Central memory CD8-positive, alpha-beta T cell (primary cell): ENCODE data around the gene SUPT20HL2.
"Not testable (repeated sequence)": the region's sequence is repeated elsewhere in the genome, so short reads cannot be mapped to it uniquely, and the experiment has no call there.

Experiments used
- ATAC-seq: fragments of 150-1000 bp; cut with Tn5 transposase; replicated peaks from 2 replicates; pipeline ENCODE4 v1.10.0; 2022; ENCODE audit warnings: mild to moderate bottlenecking, moderate FRiP score, moderate number of reproducible peaks; ENCODE audit not compliant: poor library complexity, severe bottlenecking; ENCODE audit errors: extremely low read depth
- DNase-seq, 2 donors: peaks; one replicate each; pipeline ENCODE4 v3.0.0; 2021; ENCODE audit warnings: low spot score in 2 of 2
- H3K27ac Mint-ChIP-seq: one replicate; pipeline ENCODE4 v1.8.0; 2022; ENCODE audit warnings: low read depth, mild to moderate bottlenecking, moderate library complexity, mixed read lengths
- H3K27me3 Mint-ChIP-seq: one replicate; pipeline ENCODE4 v1.8.0; 2022; ENCODE audit warnings: mixed read lengths
- H3K36me3 Mint-ChIP-seq: one replicate; pipeline ENCODE4 v1.8.0; 2022; ENCODE audit warnings: mild to moderate bottlenecking, moderate library complexity, mixed read lengths; ENCODE audit not compliant: insufficient read depth
- H3K4me1 Mint-ChIP-seq: one replicate; pipeline ENCODE4 v1.8.0; 2022; ENCODE audit warnings: mixed read lengths
- H3K4me3 Mint-ChIP-seq: one replicate; pipeline ENCODE4 v1.8.0; 2022; ENCODE audit warnings: mild to moderate bottlenecking, moderate library complexity, mixed read lengths
- H3K9me3 Mint-ChIP-seq: one replicate; pipeline ENCODE4 v1.8.0; 2022; ENCODE audit warnings: mixed read lengths

Gene SUPT20HL2

GRCh38 chrX:24333371-24333770 is 19.5 kb upstream of the SUPT20HL2 start:
- Mint-ChIP-seq H3K36me3 (no peaks in the 10 kb centered on the region), H3K27me3 (peaks cover 15% of the 10 kb centered on the region), H3K27ac (no peak overlapping the region), H3K9me3 (no peaks in the 10 kb centered on the region), H3K4me1 (no peaks in the 10 kb centered on the region), H3K4me3 (no peak overlapping the region)
- DNase-seq (no peak), ATAC-seq (no peak)

- ATAC-seq (no peak), DNase-seq (no peak)
- H3K27me3 Mint-ChIP-seq, result peaks cover 15% of the 10 kb centered on the region
- no peak overlapping the region for H3K27ac Mint-ChIP-seq
- H3K9me3 Mint-ChIP-seq, result no peaks in the 10 kb centered on the region
- no peaks in the 10 kb centered on the region for H3K36me3 Mint-ChIP-seq
- H3K4me3 Mint-ChIP-seq, result no peak overlapping the region
- H3K4me1 Mint-ChIP-seq, result no peaks in the 10 kb centered on the region
Observed at GRCh38 chrX:24332878-24333277, 19.0 kb upstream of the SUPT20HL2 start.

GRCh38 chrX:24325231-24325630 is 11.4 kb upstream of the SUPT20HL2 start:
- Mint-ChIP-seq H3K27ac (no peak overlapping the region), H3K9me3 (no peaks in the 10 kb centered on the region), H3K4me3 (no peak overlapping the region), H3K27me3 (peaks cover 22% of the 10 kb centered on the region), H3K4me1 (no peaks in the 10 kb centered on the region), H3K36me3 (no peaks in the 10 kb centered on the region)
- DNase-seq, result no peak
- no peak for ATAC-seq

- Mint-ChIP-seq H3K27me3 (peaks cover 26% of the 10 kb centered on the region), H3K36me3 (no peaks in the 10 kb centered on the region), H3K27ac (no peak overlapping the region), H3K4me3 (no peak overlapping the region), H3K4me1 (no peaks in the 10 kb centered on the region), H3K9me3 (no peaks in the 10 kb centered on the region)
- ATAC-seq, result no peak
- no peak for DNase-seq
Observed at GRCh38 chrX:24321741-24322395, 8.0 kb upstream of the SUPT20HL2 start.

GRCh38 chrX:24317567-24317966 is 3.7 kb upstream of the SUPT20HL2 start:
- no peak overlapping the region for H3K4me3 Mint-ChIP-seq
- H3K27me3 Mint-ChIP-seq, result peaks cover 9% of the 10 kb centered on the region
- ATAC-seq (no peak), DNase-seq (no peak)
- H3K9me3 Mint-ChIP-seq, result no peaks in the 10 kb centered on the region
- no peak overlapping the region for H3K27ac Mint-ChIP-seq
- no peaks in the 10 kb centered on the region for H3K4me1 Mint-ChIP-seq
- no peaks in the 10 kb centered on the region for H3K36me3 Mint-ChIP-seq

GRCh38 chrX:24316111-24316510 is 2.2 kb upstream of the SUPT20HL2 start:
- peaks cover 9% of the 10 kb centered on the region for H3K27me3 Mint-ChIP-seq
- H3K4me1 Mint-ChIP-seq, result no peaks in the 10 kb centered on the region
- ATAC-seq, result no peak
- H3K9me3 Mint-ChIP-seq, result no peaks in the 10 kb centered on the region
- H3K27ac Mint-ChIP-seq, result no peak overlapping the region
- no peak for DNase-seq
- H3K36me3 Mint-ChIP-seq, result no peaks in the 10 kb centered on the region
- no peak overlapping the region for H3K4me3 Mint-ChIP-seq

GRCh38 chrX:24312249-24312607 is 1.6 kb downstream of the SUPT20HL2 start:
- not testable (repeated sequence) for H3K4me3 Mint-ChIP-seq, ATAC-seq

GRCh38 chrX:24311507-24312248 is 2.2 kb downstream of the SUPT20HL2 start:
- H3K4me3 Mint-ChIP-seq, DNase-seq, H3K27ac Mint-ChIP-seq, ATAC-seq, H3K27me3 Mint-ChIP-seq, H3K9me3 Mint-ChIP-seq, H3K4me1 Mint-ChIP-seq, H3K36me3 Mint-ChIP-seq: not testable (repeated sequence)

More at GRCh38 chrX:24312249-24312607, 1.6 kb downstream of the SUPT20HL2 start:
- H3K9me3 Mint-ChIP-seq, H3K4me1 Mint-ChIP-seq, H3K36me3 Mint-ChIP-seq, H3K27ac Mint-ChIP-seq, H3K27me3 Mint-ChIP-seq, DNase-seq: not testable (repeated sequence)

GRCh38 chrX:24310916-24311315 is 3.0 kb downstream of the SUPT20HL2 start:
- ATAC-seq, H3K4me1 Mint-ChIP-seq, H3K27me3 Mint-ChIP-seq, DNase-seq, H3K27ac Mint-ChIP-seq, H3K4me3 Mint-ChIP-seq, H3K36me3 Mint-ChIP-seq, H3K9me3 Mint-ChIP-seq: not testable (repeated sequence)

GRCh38 chrX:24309580-24310374 is 4.1 kb downstream of the SUPT20HL2 start:
- not testable (repeated sequence) for ATAC-seq, H3K9me3 Mint-ChIP-seq, H3K4me1 Mint-ChIP-seq, H3K4me3 Mint-ChIP-seq, DNase-seq, H3K27me3 Mint-ChIP-seq, H3K36me3 Mint-ChIP-seq
- H3K27ac Mint-ChIP-seq, result peak overlapping the region; percentile 49

- not testable (repeated sequence) for H3K9me3 Mint-ChIP-seq, H3K4me1 Mint-ChIP-seq, H3K27ac Mint-ChIP-seq, ATAC-seq, H3K36me3 Mint-ChIP-seq, DNase-seq, H3K27me3 Mint-ChIP-seq, H3K4me3 Mint-ChIP-seq
Observed at GRCh38 chrX:24308803-24309202, 5.1 kb downstream of the SUPT20HL2 start.

- Mint-ChIP-seq H3K27me3 (no peaks in the 10 kb centered on the region), H3K9me3 (no peaks in the 10 kb centered on the region)
Observed at GRCh38 chrX:24306440-24306839, 7.4 kb downstream of the SUPT20HL2 start.

GRCh38 chrX:24305905-24306304 is 8.0 kb downstream of the SUPT20HL2 start:
- H3K4me3 Mint-ChIP-seq, result no peak overlapping the region
- no peaks in the 10 kb centered on the region for H3K36me3 Mint-ChIP-seq
- DNase-seq (no peak), ATAC-seq (no peak)
- H3K4me1 Mint-ChIP-seq, result no peaks in the 10 kb centered on the region
- no peaks in the 10 kb centered on the region for H3K27me3 Mint-ChIP-seq
- H3K27ac Mint-ChIP-seq, result no peak overlapping the region
- H3K9me3 Mint-ChIP-seq, result no peaks in the 10 kb centered on the region

More at GRCh38 chrX:24306440-24306839, 7.4 kb downstream of the SUPT20HL2 start:
- H3K4me1 Mint-ChIP-seq, result no peaks in the 10 kb centered on the region
- DNase-seq (no peak), ATAC-seq (no peak)
- no peak overlapping the region for H3K27ac Mint-ChIP-seq
- H3K36me3 Mint-ChIP-seq, result no peaks in the 10 kb centered on the region
- H3K4me3 Mint-ChIP-seq, result no peak overlapping the region
